Measurements from ENCODE around the gene STXBP5L. TPM values are rescaled to one million over a fixed set of nuclear protein-coding genes. Genes with fewer than 3 reads are reported as not detected.

STXBP5L gene
- total and polyA plus RNA-seq, 2 experiments from 2014 or later: 0.02 to 0.24 TPM

DNA sequence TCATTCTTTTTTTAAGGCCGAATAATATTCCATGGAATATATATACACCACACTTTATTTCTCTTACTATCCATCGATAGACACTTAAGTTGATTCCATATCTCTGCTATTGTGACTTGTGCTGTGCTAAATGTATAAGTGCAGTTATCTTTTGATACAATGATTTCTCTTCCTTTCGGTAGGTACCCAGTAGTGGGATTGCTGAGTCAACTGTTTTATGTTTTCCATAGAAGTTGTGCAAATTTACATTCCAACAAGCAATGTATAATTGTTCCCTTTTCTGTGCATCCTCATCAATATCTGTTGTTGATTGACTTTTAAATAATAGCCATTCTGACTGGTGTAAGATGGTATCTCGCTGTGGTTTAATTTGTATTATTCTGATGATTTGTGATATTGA is 81.0 kb downstream of the STXBP5L start:
- no peak for DNase-seq (ENCODE audit: low read depth in 1 of 2, low spot score in 1 of 2)
- Histone ChIP-seq H3K27me3 (no peaks in the 10 kb centered on the region), H3K36me3 (no peaks in the 10 kb centered on the region), H3K27ac (no peak overlapping the region), H3K4me1 (ENCODE audit: low read depth) (no peaks in the 10 kb centered on the region), H3K4me3 (no peak overlapping the region), H3K9me3 (ENCODE audit: low read depth) (no peaks in the 10 kb centered on the region)
- TF ChIP-seq, protein P1, sequence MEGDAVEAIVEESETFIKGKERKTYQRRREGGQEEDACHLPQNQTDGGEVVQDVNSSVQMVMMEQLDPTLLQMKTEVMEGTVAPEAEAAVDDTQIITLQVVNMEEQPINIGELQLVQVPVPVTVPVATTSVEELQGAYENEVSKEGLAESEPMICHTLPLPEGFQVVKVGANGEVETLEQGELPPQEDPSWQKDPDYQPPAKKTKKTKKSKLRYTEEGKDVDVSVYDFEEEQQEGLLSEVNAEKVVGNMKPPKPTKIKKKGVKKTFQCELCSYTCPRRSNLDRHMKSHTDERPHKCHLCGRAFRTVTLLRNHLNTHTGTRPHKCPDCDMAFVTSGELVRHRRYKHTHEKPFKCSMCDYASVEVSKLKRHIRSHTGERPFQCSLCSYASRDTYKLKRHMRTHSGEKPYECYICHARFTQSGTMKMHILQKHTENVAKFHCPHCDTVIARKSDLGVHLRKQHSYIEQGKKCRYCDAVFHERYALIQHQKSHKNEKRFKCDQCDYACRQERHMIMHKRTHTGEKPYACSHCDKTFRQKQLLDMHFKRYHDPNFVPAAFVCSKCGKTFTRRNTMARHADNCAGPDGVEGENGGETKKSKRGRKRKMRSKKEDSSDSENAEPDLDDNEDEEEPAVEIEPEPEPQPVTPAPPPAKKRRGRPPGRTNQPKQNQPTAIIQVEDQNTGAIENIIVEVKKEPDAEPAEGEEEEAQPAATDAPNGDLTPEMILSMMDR (IDR thresholded peaks at IDR 0.05; ENCODE audit: low read depth, low read length): no peak

DNA sequence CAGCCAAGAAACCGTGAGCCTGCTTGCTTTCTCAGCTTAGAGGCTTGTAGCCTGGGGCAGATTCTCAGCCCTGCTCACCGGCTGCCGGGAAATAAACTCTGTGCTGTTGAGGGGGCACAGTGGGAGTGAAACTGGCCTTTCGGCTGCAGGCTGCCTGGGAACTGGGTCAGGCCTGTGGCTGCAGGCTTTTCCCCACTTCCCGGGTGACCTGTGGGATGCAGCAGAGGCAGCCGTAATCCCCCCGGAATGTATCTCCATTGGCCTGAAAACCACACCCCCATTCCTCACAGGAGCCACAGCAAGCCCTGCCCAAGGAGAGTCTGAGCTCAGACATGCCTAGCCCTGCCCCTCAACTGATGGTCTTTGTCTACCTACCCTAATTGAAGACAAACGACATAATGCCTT is 110.9 kb downstream of the STXBP5L start:
- no peak overlapping the region for H3K27ac ChIP-seq
- TF ChIP-seq, protein P1 (IDR thresholded peaks at IDR 0.05; ENCODE audit: low read depth, low read length): no peak
- no peaks in the 10 kb centered on the region for H3K4me1 ChIP-seq (ENCODE audit: low read depth)
- no peaks in the 10 kb centered on the region for H3K36me3 ChIP-seq
- no peak for DNase-seq (ENCODE audit: low read depth in 1 of 2, low spot score in 1 of 2)
- no peaks in the 10 kb centered on the region for H3K9me3 ChIP-seq (ENCODE audit: low read depth)
- H3K4me3 ChIP-seq: no peak overlapping the region
- H3K27me3 ChIP-seq: no peaks in the 10 kb centered on the region

DNA sequence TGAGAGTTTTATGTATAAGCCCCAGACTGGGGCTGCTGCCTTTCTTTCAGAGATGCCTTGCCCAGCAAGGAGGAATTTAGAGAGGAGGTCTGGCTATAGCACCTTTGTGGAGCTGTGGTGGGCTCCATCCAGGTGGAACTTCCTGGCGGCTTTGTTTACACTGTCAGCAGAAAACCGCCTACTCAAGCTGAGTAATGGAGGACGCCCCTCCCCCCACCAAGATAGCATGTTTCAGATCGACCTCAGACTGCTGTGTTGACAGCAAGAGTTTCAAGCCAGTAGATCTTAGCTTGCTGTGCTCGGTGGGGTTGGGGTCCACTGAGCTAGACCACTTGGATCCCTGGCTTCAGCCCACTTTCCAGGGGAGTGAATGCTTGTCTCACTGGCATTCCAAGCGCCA is 155.6 kb downstream of the STXBP5L start:
- Histone ChIP-seq H3K4me1 (ENCODE audit: low read depth) (no peaks in the 10 kb centered on the region), H3K9me3 (ENCODE audit: low read depth) (no peaks in the 10 kb centered on the region), H3K27ac (no peak overlapping the region), H3K27me3 (no peaks in the 10 kb centered on the region), H3K36me3 (no peaks in the 10 kb centered on the region), H3K4me3 (no peak overlapping the region)
- TF ChIP-seq, protein P1 (IDR thresholded peaks at IDR 0.05; ENCODE audit: low read depth, low read length): no peak
- no peak for DNase-seq (ENCODE audit: low read depth in 1 of 2, low spot score in 1 of 2)

DNA sequence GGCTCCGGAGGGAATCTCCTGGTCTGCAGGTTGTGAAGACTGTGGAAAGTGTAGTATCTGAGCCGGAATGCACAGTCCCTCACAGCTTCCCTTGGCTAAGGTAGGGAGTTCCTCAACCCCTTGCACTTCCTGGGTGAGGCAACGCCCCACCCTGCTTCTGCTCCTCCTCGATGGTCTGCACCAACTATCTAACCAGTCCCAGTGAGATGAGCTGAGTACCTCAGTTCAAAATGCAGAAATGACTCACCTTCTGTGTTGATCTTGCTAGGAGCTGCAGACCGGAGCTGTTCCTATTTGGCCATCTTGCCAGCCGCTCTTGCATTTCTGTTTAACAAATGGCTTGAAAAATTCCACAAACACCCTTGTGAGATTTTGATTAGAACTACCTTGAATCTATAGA is 156.1 kb downstream of the STXBP5L start:
- Histone ChIP-seq H3K4me3 (no peak overlapping the region), H3K36me3 (no peaks in the 10 kb centered on the region), H3K27ac (no peak overlapping the region), H3K4me1 (ENCODE audit: low read depth) (no peaks in the 10 kb centered on the region), H3K9me3 (ENCODE audit: low read depth) (no peaks in the 10 kb centered on the region), H3K27me3 (no peaks in the 10 kb centered on the region)
- DNase-seq (ENCODE audit: low read depth in 1 of 2, low spot score in 1 of 2): no peak
- TF ChIP-seq, protein P1 (IDR thresholded peaks at IDR 0.05; ENCODE audit: low read depth, low read length): no peak

DNA sequence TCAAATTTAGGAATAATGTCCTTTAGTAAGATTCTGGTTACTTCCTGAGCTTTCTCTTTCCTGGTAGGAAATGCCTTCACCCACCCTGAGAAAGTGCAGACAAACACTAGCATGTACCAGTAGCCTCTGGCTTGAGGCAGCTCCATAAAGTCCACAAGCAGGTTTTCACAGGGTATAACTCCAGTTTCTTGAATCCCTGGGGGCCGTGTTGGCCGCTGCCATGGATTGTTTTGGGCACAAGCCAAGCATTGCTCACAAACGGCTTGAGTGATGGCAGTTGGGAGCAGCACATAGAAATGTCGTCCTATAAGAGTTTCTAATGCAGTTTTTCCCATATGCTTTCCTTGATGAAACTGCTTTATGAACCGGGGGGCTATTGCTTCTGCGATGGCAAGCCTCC is 164.1 kb downstream of the STXBP5L start:
- Histone ChIP-seq H3K9me3 (ENCODE audit: low read depth) (no peaks in the 10 kb centered on the region), H3K27me3 (no peaks in the 10 kb centered on the region), H3K36me3 (no peaks in the 10 kb centered on the region), H3K27ac (no peak overlapping the region), H3K4me3 (no peak overlapping the region), H3K4me1 (ENCODE audit: low read depth) (peaks cover 4% of the 10 kb centered on the region)
- TF ChIP-seq, protein P1 (IDR thresholded peaks at IDR 0.05; ENCODE audit: low read depth, low read length): no peak
- peak in 1 of 2 donors; percentile 59 for DNase-seq (ENCODE audit: low read depth in 1 of 2, low spot score in 1 of 2)

DNA sequence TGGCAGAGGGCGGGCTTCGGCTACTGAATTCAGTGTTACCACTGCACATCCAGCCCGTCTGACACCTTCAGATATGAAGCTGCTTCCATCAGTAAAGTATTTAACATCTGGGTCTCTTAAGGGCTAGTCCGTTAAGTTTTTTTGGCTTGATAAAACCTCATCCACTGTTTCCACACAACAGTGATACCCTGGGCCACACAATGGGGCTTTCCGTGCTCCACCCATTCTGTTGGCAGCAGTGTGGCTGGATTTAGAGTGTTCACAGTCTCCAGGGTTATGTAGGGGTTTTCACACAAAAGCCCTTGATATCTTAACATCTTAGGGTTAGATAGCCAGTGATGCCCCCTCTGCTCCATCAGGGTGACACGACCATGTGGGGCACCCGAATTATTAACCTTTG is 165.0 kb downstream of the STXBP5L start:
- DNase-seq (ENCODE audit: low read depth in 1 of 2, low spot score in 1 of 2): no peak
- TF ChIP-seq, protein P1 (IDR thresholded peaks at IDR 0.05; ENCODE audit: low read depth, low read length): no peak
- H3K4me3 ChIP-seq: no peak overlapping the region
- H3K27ac ChIP-seq: no peak overlapping the region
- H3K4me1 ChIP-seq (ENCODE audit: low read depth): peaks cover 4% of the 10 kb centered on the region
- no peaks in the 10 kb centered on the region for H3K9me3 ChIP-seq (ENCODE audit: low read depth)
- H3K36me3 ChIP-seq: no peaks in the 10 kb centered on the region
- H3K27me3 ChIP-seq: no peaks in the 10 kb centered on the region
